Stimulated activated CD4-positive, alpha-beta T cell treated with anti-CD3 and anti-CD28 coated beads, Interleukin-2, amount 100 ng/mL, for 48 hours (primary cell): ENCODE results near the gene ZNF2.
A peak's percentile ranks its signal among the peaks of the same experiment; 100 is the strongest.

Source experiments
- DNase-seq, 2 donors: peaks; one replicate each; pipeline ENCODE4 v3.0.0-alpha.2; 2020

Gene ZNF2

DNA sequence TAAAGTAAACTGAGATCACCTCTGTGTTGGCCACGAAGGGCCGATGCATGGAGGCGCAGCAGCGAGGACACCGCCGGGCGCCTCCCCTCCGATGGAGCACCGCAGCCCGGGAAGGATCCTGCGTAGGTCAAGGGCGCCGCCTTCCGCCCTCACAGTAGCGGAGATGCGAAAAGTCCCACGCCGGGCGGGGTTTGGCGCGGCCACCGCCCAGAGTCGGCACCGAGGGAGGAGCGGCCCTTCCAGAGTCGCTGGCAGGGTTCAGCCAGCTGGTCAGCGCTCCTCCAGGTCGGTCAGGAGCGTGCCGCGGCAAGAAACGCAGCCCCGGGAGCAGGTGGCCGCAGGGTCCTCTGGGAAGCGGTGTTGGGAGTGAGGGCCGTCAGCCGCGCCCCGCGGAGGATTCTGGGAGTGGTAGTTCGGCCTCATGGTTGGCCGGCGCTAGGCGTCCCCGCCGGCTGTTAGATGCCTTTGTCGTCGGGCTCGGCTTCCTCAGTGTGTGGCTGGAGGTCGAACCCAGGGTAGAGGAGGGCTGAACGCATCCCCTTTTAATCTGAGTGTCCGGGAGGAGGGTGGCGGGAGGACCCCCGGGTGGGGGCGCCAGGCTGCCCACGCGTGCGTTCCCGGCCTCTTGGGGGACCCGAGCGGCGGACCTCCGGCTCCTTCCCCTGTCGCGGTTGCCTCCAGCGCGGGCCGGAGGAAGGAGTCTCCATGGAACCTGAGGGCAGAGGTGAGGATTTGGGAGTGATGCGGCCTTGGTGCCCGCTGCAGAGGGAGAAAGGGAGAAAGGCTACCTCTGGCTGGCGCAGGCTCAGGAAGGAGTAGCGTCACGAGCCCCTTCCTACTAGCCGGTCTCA is 41.7 kb downstream of the ZNF2 start, which contains the start of gene ZNF892:
Gene ZNF892 (plus strand): TSS at position 411 of the 851 bp plus-strand sequence. CDS start 295 bp downstream, at position 706.
- peak; percentile 73 to 78 for DNase-seq

DNA sequence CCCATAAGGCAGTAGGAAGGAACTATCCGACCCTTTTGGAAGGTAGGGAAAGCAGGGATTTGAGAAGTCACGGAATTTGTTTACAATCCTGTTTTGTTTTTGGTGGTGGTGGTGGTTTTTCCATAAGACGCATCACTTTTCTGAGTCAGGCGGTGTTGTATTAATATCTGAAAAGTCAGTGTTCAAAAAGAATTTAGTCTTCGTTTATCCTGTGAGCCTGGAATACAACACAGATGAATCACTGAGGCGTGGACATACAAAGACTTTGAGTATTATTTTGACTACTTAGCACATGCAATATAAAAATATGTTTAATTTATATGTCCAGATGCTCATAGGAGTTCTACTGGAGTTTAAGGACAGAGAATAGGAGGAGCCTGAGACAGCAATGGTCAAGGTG is 42.5 kb downstream of the ZNF2 start:
- no peak for DNase-seq

DNA sequence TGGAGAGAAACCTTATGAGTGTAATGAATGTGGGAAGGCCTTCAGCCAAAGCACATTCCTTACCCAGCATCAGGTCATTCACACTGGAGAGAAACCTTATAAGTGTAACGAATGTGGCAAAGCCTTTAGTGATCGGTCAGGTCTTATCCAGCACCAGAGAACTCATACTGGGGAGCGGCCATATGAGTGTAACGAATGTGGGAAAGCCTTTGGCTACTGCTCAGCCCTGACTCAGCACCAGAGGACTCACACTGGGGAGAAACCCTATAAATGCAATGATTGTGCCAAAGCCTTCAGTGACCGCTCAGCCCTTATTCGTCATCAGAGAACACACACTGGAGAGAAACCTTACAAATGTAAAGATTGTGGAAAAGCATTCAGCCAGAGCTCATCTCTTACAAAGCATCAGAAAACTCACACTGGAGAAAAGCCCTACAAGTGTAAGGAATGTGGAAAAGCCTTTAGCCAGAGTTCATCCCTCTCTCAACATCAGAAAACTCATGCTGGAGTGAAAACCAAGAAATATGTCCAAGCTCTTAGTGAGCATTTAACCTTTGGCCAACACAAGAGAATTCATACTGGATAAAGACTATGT is 49.5 kb downstream of the ZNF2 start:
- no peak for DNase-seq

DNA sequence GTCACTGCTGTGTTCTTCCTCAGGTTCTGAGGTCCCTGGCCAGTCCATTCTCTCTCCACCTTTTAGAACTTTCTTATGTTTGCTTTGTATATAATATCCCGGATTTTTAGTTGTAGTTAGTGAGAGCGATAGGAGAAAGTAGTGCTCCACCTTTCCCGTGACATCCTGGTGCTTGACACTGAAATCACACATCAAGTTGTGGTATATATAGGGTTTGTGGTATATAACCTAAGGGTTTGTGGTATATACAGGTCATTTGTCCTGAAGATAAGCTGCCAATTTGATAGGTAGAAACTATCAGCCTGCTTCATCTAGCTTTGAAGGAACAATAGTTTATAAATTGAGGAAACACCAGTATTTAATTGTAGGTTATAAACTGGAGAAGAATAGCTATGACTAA is 54.8 kb downstream of the ZNF2 start:
- DNase-seq, result no peak

DNA sequence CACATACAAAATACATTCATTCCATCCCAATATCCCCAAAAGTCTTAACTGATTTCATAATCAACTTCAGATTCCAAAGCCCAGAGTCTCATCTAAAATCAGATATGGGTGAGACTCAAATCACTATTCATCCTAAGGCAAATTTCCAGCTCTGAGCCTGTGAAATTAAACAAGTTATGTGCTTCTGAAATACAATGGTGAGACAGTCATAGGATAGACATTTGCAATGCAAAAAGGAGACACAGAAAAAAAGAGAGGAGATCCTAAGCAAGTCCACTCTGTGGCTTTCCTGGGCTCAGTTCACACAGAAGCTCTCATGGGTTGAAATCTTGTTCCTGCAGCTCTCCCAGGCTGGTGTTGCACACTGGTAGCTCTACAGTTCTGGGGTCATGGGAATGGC is 60.0 kb downstream of the ZNF2 start:
- DNase-seq, result no peak

DNA sequence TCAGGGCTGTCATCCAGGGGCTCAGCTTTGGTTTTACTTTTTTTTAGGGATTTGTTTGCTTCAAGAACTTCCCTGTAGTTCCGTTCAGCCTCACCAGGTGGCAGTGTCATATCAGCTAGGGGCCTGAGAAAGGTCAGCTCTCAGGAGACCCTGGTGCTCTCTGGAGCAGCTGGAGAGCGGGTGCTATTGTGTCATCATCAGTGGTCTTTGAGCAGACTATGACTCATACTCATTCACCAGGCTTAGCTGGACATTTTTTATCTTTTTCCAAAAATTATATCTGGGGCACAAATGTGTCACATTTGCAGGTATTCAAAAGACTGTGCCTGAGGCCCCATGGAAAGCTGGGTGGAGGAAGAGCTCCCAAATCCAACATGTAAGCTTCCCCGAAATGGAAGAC is 66.1 kb downstream of the ZNF2 start:
- peak; percentile 29 to 30 for DNase-seq

DNA sequence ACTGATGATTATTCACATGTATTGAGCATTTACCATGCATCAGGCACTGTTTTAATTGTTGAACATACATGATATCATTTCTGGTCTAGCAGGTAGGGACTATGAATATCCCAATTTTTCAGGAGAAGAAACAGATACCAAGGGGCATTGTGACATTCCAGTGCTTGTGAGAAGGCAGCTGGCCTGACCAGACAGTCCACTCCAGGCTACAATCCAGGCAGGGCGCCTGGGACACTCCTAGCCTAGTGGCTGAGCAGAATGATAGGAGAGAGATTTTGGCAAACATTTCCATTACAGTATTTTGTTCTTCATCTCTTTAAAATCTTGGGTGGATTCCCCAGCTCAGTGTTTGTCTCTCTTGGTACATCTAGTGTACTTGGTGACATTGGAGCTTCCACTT is 66.6 kb downstream of the ZNF2 start:
- no peak for DNase-seq
